NCI-H524 (cell line): ENCODE data around the gene JAGN1.
"Not testable (repeated sequence)": the region's sequence is repeated elsewhere in the genome, so short reads cannot be mapped to it uniquely, and the experiment has no call there.

Source experiments
- DNase-seq, 2 experiments: peaks; one replicate each; lab custom pipeline; 2025; lab: John Stamatoyannopoulos, UW

JAGN1 gene

DNA sequence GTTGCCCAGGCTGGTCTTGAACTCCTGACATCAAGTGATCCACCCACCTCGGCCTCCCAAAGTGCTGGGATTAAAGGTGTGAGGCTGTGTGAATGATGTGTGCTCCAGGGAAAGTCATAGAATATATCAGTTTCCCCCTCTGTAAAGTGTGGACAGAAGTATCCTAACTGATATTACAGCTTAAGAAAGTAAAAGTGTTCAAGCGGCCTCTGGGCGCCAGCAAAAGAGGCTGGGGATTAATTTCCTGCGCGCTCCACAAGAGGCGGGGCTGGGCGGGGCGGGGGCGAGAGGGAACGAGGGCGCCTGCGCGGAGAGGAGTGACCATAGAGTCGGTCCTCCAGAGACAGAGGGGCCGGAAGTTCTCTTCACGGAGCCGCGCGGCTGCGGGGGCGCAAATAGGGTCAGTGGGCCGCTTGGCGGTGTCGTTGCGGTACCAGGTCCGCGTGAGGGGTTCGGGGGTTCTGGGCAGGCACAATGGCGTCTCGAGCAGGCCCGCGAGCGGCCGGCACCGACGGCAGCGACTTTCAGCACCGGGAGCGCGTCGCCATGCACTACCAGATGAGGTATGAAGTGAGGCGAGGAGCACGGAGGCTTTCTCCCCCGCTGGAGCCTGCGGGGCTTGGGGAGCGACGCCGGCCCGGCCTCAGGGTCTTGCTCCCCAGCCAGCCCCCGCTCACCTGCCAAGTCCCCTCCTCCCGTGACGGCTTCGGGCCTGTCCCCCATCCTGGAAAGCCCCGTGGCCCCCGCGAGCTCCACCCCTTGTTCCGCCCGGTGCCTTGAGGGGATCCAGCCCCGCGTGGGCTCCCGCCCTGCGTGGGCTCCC is at the start of gene JAGN1:
TSS of gene JAGN1 (plus strand) at position 362 of the 823 bp plus-strand sequence. CDS start at position 475, 113 bp downstream.
- DNase-seq: peak; percentile 70 to 80

DNA sequence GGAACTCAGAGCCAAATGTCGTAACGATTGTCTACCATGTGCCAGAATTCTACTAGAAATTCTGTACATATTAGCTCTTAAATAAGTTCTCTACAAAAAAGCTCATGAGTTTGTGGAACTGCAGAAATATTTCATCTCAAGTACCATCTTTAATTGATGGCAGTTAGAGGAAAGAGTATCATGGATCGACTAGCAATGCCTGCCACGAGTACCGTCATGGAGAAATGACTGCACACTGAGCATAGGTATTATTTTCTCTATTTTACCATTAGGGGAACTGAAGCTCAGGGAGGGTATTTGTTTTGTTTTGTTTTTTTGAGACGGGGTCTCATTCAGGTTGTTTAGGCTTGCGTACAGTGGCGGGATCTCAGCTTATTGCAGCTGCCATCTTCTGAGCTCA is 49.4 kb upstream of the JAGN1 start:
- DNase-seq: no peak

DNA sequence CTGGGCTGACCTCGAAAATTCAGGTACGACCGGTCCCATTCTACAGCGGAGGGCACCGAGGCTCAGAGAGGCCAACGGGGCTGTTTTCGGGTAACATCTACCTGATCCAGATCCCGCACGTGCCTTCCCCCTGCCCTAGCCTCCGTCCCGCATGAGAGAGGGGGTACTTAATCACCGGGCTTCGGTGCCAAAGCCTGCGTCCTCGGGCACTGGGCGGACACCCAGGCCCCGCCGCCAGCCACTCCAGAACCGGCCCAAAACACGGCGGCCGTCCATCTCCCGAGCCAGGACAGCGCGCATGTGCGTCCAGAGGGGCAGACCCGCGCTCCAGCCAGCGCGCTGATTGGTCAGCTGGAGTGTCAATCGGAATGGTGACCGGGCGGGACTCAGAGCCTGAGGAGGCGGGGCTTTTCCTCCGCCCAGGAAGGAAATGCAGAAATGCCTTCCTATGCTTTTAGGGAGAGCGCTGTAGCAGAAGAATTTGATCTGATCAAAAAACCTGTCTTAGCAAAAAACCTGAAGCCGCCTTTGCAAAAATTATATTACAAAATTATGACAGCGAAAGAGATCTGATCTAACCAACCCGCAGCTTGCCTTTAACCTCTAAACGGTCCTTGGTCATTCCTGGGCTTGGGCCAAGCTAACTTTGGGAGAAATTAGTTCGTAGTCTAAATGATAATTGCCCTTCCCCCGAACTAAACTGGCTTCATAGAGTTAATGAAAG is 46.5 kb upstream of the JAGN1 start, which contains the start of gene RPUSD3:
TSS of gene RPUSD3 (minus strand) at position 294 of the 724 bp plus-strand sequence. CDS start at position 276, 18 bp downstream.
- DNase-seq: peak; percentile 69 to 92

DNA sequence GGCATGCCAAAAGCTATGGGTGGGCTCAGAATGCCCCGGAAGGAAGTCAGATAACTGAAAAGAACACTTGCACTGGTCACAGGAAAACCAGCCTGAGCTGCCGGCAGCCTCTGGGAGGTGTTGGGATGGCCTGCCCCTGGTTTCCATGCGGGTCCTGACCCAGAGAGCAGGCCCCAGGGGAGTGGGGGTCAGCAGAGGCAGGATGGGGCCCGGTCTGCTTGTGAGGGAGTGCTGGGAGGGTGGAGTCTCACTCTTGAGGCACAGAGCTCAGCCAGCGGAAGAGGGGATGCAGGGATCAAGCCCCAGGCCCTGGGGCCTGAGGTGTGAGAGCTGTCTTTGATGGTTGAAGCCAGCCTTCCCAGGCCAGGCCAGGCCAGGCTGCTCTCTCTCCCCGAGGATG is 44.2 kb upstream of the JAGN1 start:
- no peak for DNase-seq

DNA sequence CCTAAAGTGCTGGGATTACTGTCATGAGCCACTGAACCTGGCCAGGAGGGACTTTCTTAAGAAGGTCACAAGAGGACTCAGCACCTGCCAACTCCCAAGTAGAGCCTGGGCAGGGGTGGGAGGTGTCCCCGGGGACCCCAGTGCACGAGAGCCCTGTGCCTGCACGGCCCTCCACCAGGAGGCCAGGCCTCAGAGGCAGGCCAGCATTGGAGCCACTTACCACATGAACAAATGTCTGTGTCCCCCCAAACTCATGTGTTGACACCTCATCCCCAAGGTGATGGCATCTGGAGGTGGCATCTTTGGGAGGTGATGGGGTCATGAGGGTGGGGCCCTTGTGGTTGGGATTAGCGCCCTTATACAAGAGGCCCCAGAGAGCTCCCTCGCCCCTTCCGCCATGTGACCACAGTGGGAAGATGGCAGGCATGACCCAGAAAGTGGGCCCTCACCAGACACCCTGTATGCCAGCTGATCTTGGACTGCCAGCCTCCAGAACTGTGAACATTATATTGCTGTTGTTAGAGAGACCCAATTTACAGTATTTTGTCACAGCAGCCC is 43.4 kb upstream of the JAGN1 start:
- DNase-seq: no peak

DNA sequence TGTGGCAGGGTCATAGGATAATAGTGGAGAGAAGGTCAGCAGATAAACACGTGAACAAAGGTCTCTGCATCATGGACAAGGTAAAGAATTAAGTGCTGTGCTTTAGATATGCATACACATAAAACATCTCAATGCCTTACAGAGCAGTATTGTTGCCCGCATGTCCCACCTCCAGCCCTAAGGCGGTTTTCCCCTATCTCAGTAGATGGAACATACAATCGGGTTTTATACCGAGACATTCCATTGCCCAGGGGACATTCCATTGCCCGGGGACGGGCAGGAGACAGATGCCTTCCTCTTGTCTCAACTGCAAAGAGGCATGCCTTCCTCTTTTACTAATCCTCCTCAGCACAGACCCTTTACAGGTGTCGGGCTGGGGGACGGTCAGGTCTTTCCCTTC is 42.5 kb upstream of the JAGN1 start:
- DNase-seq: peak in 1 of 2 experiments; percentile 43

DNA sequence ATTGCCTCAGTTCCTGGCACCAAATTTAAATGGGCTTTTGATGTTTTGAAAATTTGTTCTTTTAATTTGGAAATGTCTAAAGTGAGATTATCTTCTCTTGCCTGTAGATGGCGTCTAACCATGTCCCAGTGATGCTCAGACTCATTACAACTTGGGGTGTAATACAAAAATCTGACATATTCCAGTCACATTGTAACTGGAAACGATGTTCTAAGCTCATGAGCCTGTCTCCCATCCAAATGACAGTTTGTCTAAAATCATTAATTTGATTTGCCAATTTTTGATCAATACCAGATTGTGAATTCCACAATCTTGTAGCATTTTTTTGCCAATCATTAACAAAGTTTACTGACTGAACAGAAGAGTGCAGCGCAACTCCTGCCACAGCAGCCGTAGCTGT is 41.5 kb upstream of the JAGN1 start:
- DNase-seq: peak in 1 of 2 experiments; percentile 16

DNA sequence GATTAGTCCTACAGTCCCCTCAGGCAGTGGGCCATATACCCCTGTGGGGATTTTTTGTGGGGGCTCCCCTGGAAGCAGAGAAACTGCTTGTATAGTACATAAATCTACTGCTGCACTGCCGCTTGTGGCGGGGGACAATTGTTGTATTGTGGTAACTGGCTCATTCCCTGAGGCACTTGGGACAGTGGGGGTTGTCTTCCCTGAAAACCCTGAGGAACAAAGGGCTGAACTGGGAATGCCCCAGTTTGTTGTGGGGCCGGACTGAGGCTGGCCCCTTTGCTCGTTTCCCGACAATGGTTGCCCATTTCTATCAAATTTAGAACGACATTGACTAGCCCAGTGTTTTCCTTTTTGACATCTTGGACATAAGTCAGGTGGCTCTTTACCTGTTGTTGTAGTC is 39.0 kb upstream of the JAGN1 start:
- DNase-seq: not testable (repeated sequence)

DNA sequence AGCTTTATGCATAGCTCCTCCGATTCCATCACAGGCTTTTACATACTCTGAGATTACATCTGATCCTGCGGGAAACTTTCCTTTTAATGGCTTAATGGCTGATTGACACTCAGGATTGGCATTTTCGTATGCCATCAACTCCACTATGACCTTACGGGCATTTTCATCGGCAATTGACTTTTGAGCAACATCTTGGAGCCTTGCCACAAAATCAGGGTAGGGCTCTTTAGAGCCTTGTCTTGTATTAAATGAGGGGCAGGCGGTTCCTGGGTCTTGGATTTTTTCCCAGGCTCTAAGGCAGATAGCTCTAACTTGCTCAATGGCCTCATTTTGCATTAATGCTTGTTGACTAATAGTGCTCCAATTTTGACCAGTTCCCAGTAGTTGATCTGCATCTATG is 38.5 kb upstream of the JAGN1 start:
- not testable (repeated sequence) for DNase-seq

DNA sequence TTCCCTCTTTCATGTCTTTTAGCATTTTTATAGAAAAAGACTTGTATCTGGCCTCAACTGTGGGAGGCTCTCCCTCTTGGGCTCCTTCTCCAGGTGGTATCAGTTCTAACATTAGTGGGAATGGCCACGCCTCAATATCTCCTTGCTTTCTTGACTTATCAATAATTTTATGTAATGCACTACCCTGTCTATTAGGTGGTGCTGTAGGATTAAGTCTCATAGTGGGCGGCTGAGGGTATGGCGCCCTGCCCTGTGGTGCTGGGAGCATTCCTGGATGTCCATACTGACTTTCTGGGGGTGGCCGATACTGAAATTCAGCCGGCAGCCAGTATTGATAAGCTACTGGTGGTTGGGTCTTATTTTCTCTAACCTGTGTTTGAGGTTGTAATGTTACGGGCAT is 37.9 kb upstream of the JAGN1 start:
- DNase-seq: no peak

DNA sequence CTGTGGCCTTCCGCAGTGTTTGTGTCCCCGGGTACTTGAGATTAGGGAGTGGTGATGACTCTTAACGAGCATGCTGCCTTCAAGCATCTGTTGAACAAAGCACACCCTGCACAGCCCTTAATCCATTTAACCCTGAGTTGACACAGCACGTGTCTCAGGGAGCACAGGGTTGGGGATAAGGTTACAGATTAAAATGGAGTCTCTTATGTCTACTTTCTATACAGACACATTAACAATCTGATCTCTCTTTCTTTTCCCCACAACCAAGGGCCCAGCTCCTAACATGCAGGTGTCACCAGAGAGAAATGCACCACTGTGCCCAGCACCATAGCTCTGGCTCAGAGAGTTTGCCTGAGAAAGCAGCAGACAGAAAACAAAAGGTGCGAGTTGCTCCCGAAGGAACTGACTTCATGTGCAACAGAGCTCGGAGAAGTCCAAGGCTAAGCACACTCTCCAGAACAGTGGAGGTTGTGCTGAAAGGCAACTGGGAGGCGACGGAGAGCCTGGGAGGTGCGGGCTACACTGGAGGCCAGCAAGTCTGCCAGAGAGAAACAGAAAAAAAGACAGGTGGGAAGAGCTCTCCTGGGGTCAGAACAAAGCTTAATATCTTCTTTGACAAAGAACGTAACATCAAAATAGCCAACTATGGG is 36.0 kb upstream of the JAGN1 start:
- DNase-seq: peak; percentile 65 to 88

DNA sequence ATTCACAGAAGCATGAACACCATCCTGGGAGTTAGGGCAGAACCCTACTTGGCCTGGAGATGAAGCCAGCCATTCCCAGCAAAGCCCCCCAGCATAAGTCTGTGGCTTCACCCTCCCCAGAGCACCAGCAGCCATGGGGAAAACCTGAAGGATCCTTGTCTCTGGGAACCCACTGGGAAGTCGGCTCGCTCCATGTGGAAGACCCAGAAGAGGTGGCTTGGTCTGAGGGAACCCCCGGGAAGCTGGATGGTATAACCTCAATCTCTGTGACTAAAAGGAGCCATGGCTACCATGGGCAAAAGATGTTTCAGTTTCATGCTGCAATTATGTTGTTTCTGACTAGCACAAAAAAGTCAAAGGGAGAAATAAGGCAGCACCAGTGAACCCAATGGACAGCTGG is 34.8 kb upstream of the JAGN1 start:
- no peak for DNase-seq

DNA sequence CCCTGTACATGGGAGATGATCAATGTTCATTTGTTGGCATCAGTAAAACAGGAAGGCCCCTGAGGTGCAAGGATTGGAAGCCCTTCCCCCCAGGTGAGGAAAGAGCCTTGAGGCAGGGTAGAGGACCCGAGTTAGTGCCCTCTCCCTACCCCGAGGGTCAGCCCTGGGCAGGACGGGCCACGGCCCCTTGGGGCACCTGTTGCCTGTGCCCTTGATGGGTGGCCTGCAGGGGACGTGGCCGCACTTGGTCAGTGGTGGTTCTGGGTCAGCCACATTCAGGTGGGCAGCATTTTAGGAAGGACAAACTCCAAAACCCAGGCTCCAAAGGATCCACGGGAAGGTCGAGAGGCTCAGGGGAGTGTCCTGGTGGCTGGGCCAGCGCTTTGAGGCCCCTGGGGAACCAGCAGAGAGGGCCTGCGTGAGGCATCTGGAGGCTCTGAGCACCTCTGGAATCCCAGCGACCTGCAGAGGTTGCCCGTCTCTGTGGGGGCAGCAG is 30.8 kb upstream of the JAGN1 start:
- no peak for DNase-seq

DNA sequence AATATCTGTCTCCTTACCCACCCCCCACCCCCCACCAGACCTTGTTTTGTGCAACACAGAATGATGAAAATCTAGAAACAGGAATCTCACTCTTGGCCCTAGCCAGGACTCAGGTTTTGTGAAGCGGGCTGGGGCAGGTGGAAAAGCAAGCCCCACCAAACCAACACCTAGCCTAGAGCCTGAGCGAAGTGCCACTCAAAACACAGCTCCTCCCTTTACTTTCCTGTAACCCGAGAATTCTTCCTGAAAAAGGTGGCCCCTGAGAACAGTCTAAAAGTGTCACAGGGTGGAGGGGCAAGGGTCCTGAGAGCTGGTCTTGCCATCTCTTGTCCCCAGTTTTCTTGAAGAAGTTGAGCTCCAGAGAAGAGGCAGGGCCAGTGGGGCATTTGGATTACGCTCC is 29.2 kb upstream of the JAGN1 start:
- DNase-seq: no peak

DNA sequence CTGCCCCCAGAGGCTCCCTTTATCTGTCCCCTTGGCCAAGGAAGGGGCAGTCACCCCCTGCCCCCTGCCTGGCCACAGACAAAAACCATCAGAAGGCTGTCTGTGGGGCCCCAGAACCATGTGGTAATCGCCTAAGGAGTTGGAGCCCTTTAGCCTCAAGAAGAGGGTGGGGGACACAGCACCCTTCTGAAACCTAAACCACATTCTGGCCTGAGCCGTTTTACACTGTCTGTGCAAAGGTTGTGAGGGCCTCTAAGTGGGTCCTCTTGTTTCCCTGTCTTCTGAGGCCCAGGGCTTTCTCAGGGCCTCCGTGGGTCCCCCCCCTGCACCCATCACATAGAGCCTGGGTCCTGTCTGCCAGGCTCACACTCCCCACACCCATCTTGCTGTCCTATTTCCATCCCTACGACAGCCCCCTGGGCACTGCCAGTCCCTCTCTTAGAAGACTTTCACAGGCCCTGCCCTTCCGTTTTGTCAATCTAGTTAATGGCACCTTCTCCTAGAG is 28.7 kb upstream of the JAGN1 start:
- no peak for DNase-seq

DNA sequence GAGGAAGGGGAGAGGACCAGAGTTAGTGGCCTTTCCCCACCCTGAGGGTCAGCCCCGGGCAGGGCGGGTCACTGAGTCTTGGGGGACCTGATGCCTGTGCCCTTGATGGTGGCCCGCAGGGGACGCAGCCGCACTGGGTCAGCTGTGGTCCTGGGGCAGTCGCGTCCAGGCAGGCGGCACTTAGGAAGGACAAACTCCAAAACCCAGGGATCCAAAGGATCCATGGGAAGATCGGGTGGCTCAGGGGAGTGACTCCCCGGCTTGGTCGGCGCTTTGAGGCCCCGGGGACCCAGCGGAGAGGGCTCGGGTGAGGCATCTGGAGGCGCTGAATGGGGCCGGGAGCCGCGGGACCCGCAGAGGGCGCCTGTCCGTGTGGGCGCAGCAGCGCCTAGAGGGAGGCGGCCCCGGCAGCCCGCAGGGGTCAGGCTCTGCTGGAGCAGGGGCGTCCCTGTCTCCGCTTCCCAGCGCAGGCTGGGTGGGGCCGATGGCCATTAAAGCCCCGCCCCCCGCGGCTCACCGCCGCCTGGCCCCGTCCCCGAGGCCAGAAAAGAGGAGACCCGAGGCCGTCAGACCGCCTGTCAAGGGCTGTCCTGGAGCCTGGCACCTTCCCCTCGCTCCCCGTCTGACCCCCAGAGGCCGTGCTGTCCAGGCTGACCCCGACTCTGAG is 27.9 kb upstream of the JAGN1 start:
- peak in 1 of 2 experiments; percentile 15 for DNase-seq

DNA sequence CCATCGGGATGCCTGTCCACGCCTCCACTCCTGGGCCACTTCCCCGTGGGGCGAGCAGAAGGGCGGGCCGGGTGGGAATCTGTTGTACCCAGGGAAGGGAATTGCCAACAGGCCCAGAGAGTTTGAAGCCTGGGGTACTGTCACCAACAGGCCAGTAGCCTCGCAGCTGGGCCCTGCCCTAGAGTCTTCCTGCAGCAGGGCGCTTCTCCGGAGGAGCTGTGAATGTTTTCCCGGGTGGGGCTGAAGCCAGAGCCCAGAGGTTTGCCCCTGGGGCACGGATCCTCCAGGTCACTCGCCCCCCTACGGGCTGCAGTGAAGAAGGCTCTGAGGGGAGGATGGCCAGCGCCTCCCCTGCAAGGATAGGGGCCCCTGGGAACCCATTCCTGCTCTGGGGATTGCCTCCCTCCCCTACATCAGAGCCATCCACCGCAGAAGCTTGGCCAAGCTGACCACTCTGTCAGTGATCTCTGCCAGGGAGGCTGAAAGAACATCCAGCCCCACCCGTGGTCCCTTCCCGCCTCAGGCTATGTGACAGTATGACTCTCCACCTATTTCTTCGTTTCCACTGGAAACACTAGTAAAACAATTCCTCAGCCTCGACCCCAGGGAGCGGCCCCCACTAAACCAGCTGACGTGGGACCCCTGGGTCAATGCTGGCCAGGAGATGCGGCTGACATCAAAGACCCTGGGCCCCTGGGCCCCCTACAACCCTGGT is 27.2 kb upstream of the JAGN1 start:
- DNase-seq: no peak

DNA sequence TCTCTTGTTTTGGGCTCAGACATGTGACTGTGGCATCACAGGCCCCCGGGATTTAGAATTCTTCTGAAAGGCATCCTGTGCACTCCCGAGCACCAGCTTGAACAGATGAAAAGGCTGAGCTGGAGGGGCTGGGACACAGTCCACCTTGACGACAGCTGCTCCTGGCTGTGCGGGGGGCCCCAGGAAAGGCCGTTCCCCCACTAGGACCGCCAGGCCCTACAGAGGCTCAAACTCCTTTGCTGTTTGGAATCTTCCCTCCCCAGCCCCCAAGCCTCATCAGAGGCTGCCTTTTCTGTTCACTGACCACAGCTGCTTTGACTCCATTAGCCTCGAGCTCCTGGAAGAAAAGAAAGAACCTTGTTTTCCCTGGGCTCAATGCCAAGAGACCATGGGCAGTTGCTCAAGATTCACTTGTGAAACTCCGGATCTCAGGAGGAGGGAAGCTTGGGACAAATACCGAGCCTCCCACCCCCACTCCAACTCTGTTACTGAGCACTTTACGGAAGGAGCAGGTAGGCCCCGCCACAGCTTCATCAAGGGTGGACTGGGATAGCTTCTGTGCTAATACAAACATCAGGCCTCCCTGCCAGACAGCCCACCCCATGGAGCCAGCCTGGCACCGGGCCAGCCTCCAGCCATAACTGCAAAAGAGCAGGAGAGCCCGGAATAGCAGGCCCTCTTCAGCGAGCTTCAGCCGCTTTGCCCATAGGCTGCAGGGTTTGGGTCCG is 26.0 kb upstream of the JAGN1 start:
- DNase-seq: peak in 1 of 2 experiments; percentile 61

DNA sequence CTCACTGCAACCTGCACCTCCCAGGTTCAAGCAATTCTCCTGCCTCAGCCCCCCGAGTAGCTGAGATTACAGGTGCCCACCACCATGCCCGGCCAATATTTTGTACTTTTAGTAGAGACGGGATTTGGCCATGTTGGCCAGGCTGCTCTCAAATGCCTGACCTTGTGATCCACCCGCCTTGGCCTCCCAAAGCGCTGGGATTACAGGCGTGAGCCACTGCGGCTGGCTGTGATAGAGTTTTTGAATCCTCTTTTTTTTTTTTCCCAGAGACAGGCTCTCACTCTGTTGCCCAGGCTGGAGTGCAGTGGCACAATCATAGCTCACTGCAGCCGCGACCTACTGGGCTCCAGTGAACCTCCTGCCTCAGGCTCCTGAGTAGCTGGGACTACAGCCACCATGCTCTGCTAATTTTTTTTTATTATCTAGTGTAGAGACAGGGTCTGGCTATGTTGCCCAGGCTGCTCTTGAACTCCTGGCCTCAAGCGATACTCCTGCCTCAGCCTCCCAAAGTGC is 25.2 kb upstream of the JAGN1 start:
- DNase-seq: not testable (repeated sequence)

DNA sequence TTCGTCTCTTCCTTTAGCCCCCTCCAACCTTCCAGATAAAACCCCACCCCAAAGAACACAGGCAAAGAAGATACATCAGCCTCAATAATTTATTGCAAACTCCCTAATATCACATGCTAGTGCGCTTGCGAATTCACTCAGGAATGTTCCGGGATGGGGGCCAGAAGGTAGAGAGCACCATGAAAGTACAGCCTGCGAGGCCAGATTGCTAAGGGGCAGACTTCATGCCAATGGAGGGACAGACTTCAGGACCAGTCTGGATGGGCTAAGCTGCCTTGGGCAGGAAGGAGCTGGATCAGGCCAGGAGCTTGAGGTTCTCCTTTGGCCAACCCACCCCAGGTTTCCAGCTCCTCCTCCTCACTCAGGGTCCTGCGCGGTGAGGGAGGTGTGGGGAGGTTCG is 23.8 kb upstream of the JAGN1 start:
- no peak for DNase-seq
